Suprapubic skin (tissue), 4 donors: ENCODE results near the gene CEP131. TPM values are rescaled to one million over a fixed set of nuclear protein-coding genes. Genes with fewer than 3 reads are reported as not detected.

Source experiments
- DNase-seq, 2 donors: peaks; one replicate each; pipeline ENCODE4 v3.0.0-alpha.2; 2019; ENCODE audit warnings: low spot score in 2 of 2
- H3K27ac ChIP-seq: fragments of 200-600 bp; sonication (generic); one replicate; pipeline ENCODE4 v1.5.1; 2019
- H3K27me3 ChIP-seq: fragments of 200-600 bp; sonication (generic); one replicate; pipeline ENCODE4 v1.5.1; 2019
- H3K36me3 ChIP-seq: fragments of 200-600 bp; sonication (generic); one replicate; pipeline ENCODE4 v1.5.1; 2019
- H3K4me1 ChIP-seq: fragments of 200-600 bp; sonication (generic); one replicate; pipeline ENCODE4 v1.5.1; 2019
- H3K4me3 ChIP-seq: fragments of 200-600 bp; sonication (generic); one replicate; pipeline ENCODE4 v1.5.1; 2019; ENCODE audit warnings: mild to moderate bottlenecking
- H3K9me3 ChIP-seq: fragments of 200-600 bp; sonication (generic); one replicate; pipeline ENCODE4 v1.5.1; 2019
- CTCF ChIP-seq, 2 donors: fragments of 200-600 bp in 1 of 2; fragments of 450-650 bp in 1 of 2; sonication (generic) in 1 of 2; IDR thresholded peaks; one replicate each; pipeline ENCODE4 v1.5.1; 2016 to 2019; ENCODE audit warnings: antibody characterized with exemption in 2 of 2, mild to moderate bottlenecking in 1 of 2, moderate library complexity in 1 of 2
- EP300 ChIP-seq: sonication (generic); formaldehyde crosslinking; IDR thresholded peaks from one replicate; pipeline ENCODE4 v1.6.1; 2017; ENCODE audit warnings: antibody characterized with exemption
- POLR2A ChIP-seq, 2 donors: fragments of 450-650 bp; IDR thresholded peaks; one replicate each; pipeline ENCODE4 v1.6.1; 2017; ENCODE audit warnings: antibody characterized with exemption in 2 of 2, mild to moderate bottlenecking in 2 of 2, moderate library complexity in 2 of 2
- POLR2AphosphoS5 ChIP-seq, 3 donors: sonication (generic); formaldehyde crosslinking; IDR thresholded peaks; one replicate each; pipeline ENCODE4 v1.6.1; 2017; ENCODE audit warnings: antibody characterized with exemption in 3 of 3
- WGBS: methylation state at CpG from one replicate; pipeline ENCODE4 v1.1.5; 2018; 5-methylcytosine and 5-hydroxymethylcytosine counted together
- total RNA-seq, 4 donors: library from RNA; depleted of rRNA; stranded (reverse); fragments of >200 nt; gene quantifications; one replicate each; pipeline ENCODE4 v1.1.0, GENCODE V29; 2016

The CEP131 gene
- total RNA-seq, 4 donors from 2014 or later, result 4.2 to 9.5 (median 8.0) TPM

DNA sequence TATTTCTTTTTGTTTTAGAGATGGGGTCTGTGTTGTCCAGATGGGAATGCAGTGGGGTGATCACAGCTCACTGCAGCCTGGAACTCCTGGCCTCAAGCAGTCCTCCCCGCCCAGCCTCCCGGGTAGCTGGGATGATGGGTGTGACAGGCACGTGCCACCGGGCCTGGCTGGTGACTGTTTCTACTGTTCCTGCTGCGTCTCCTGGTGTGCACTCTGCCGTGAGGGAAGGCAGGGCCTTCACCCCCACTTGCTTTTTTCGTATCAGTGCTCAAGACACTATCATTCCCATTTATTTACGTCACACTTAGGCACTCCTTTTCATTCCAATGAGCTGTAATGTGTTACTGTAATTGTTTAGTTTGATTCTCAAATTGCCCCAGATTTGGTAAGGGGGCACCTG, 82.7 kb downstream of the CEP131 start:
- Histone ChIP-seq H3K9me3 (no peaks in the 10 kb centered on the region), H3K36me3 (no peaks in the 10 kb centered on the region), H3K27me3 (peaks cover 2% of the 10 kb centered on the region), H3K4me3 (no peak overlapping the region), H3K27ac (no peak overlapping the region), H3K4me1 (peaks cover 11% of the 10 kb centered on the region)
- no peak for TF ChIP-seq EP300
- TF ChIP-seq CTCF (IDR thresholded peaks at IDR 0.05), result no peak
- no peak for TF ChIP-seq POLR2A (IDR thresholded peaks at IDR 0.05)
- no peak for TF ChIP-seq POLR2AphosphoS5 (IDR thresholded peaks at IDR 0.05)
- DNase-seq, result no peak
- WGBS, result 56% methylated on average over 8 of the region's 8 CpGs

Other genes starting within 250 kb of the CEP131 start
- 10 to 100 TPM; 17.5 to 35.6 (median 23.1) TPM for gene CHMP6, start 231.1 kb downstream of the CEP131 start, total RNA-seq
- gene BAIAP2, start 187.8 kb downstream of the CEP131 start, total RNA-seq, result 100 to 1,000 TPM; 214 to 283 (median 260) TPM
- not detected for gene PVALEF, start 57.5 kb downstream of the CEP131 start, total RNA-seq
- 1 to 10 TPM in 2 of 4 donors, under 1 TPM in 2; 0.64 to 2.8 (median 1.1) TPM for gene AATK, start 56.7 kb downstream of the CEP131 start, total RNA-seq
- 10 to 100 TPM; 43.0 to 94.5 (median 55.3) TPM for gene TEPSIN, start 16.1 kb upstream of the CEP131 start, total RNA-seq
- 10 to 100 TPM; 17.8 to 39.4 (median 25.9) TPM for gene NDUFAF8, start 16.4 kb upstream of the CEP131 start, total RNA-seq
- 10 to 100 TPM; 48.5 to 84.9 (median 69.4) TPM for gene SLC38A10, start 72.3 kb upstream of the CEP131 start, total RNA-seq
- gene BAHCC1, start 172.5 kb upstream of the CEP131 start, total RNA-seq, result 10 to 100 TPM in 2 of 4 donors, 1 to 10 TPM in 2; 4.5 to 19.3 (median 12.2) TPM